RWPE1 (cell line): Measurements from ENCODE around the gene ASPSCR1.

Experiments
- CTCF ChIA-PET: fragments of 350-600 bp; sonication (Branson Sonifier 250); formaldehyde crosslinking; extraction: SDS; loops from one replicate; lab custom pipeline; 2021; lab: Yijun Ruan, JAX
- POLR2A ChIA-PET: fragments of 400-600 bp; formaldehyde crosslinking; extraction: SDS; loops from one replicate; lab custom pipeline; 2020; ENCODE audit warnings: antibody characterized with exemption; ENCODE audit not compliant: low non-redundant PET; lab: Yijun Ruan, JAX
- DNase-seq: peaks from one replicate; pipeline ENCODE4 v3.0.0; 2012; ENCODE audit warnings: low spot score
- H3K27ac ChIP-seq: fragments of 450-650 bp; 2 replicates; pipeline ENCODE4 v1.5.1; 2017
- TF ChIP-seq, protein P1 (sequence below): fragments of 450-650 bp; conservative IDR thresholded peaks from 2 replicates; pipeline ENCODE4 v1.5.1; 2017; ENCODE audit warnings: low read depth, mild to moderate bottlenecking

Gene ASPSCR1

DNA sequence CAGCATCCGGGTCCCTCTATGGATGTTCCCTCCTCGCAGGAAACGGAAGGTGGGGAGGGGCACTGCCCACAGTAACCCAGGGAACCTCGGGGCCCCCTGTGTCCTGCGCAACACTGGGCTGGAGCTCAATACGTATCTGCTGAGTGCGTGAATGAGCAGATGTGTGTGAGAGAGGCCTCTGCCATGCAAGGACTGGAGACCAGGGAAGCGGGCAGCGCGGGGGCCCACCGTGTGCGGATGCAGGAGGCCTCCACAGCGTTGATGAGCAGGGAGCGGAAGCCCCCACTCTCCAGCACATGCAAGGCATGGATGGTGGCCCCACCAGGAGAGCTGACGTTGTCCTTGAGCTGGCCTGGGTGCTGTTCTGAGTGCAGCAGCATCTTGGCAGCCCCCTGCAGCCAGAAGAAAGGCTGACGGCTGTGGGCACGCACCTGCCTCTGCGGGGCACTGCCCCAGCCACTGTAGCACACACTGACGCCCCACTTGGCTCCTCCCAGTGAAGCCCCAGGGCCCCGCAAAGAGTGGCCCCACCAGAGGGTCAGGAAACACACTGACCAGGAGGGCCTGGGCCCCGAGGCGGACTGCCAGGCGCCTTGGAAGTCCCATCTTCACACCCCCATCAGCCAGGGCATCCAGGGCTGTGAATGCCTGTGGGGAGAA is 43.2 kb upstream of the ASPSCR1 start:
- CTCF ChIA-PET: no interaction called here
- TF ChIP-seq, protein P1, sequence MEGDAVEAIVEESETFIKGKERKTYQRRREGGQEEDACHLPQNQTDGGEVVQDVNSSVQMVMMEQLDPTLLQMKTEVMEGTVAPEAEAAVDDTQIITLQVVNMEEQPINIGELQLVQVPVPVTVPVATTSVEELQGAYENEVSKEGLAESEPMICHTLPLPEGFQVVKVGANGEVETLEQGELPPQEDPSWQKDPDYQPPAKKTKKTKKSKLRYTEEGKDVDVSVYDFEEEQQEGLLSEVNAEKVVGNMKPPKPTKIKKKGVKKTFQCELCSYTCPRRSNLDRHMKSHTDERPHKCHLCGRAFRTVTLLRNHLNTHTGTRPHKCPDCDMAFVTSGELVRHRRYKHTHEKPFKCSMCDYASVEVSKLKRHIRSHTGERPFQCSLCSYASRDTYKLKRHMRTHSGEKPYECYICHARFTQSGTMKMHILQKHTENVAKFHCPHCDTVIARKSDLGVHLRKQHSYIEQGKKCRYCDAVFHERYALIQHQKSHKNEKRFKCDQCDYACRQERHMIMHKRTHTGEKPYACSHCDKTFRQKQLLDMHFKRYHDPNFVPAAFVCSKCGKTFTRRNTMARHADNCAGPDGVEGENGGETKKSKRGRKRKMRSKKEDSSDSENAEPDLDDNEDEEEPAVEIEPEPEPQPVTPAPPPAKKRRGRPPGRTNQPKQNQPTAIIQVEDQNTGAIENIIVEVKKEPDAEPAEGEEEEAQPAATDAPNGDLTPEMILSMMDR: no peak
- POLR2A ChIA-PET: no interaction called here
- peak overlapping the region; percentile 98 for H3K27ac ChIP-seq
- DNase-seq: no peak

DNA sequence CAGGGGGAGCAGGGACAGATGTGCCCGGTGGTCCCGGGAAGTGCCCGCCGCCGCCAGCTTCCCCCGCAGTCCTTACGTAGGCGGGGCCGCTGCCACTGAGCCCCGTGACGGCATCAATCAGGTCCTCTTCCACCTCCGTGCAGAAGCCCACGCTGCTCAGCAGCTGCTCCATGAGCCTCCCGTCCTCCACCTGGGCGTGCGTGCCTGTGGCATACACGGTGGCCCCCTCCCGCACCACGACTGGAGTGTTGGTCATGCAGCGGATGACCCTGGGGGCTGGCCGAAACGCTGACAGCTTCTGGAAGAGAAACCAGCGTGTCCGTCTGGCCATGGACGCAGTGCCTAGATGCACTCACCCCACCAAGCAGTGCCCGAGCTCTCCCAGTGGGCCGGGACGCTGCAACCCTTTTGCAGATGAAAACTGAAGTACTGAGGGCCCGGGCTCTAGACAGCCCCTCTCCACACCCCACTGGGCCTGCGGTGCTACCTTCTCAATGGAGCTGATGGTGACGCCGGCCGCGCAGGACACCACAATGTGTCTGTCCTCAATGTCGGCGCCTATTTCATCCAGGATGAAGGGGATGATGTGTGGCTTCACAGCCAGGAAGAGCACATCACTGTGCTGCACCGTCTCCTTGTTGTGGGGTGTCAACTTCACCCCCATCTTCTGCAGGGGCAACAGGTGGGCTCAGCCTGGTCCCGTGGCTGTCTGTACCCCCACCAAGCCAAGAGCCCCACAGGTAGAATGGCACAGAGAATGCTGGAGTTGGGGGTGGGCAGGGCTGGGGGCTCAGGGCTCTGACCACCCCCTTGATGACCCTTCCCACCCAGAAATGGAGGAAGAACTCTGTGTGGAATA is 42.4 kb upstream of the ASPSCR1 start:
- no peak for DNase-seq
- TF ChIP-seq, protein P1: no peak
- CTCF ChIA-PET: interaction anchor here (1.8 kb wide), 1 partner anchor 25 kb away, joined by 6 read pairs; no protein-coding TSS in a partner anchor
- H3K27ac ChIP-seq: peak overlapping the region; percentile 98
- POLR2A ChIA-PET: no interaction called here

- no peak for DNase-seq
- ChIA-PET CTCF (interaction anchor here (1.8 kb wide), 1 partner anchor 24 kb away, joined by 6 read pairs; no protein-coding TSS in a partner anchor), POLR2A (no interaction called here)
- H3K27ac ChIP-seq: peak overlapping the region; percentile 98
- TF ChIP-seq, protein P1: no peak
These were observed 41.7 kb upstream of the ASPSCR1 start for GRCh38 chr17:81935709-81936084.

GRCh38 chr17:81939218-81939617 is 38.2 kb upstream of the ASPSCR1 start:
- TF ChIP-seq, protein P1: no peak
- peak overlapping the region; percentile 15; the same call in 1 of the 2 replicates for H3K27ac ChIP-seq
- ChIA-PET POLR2A (no interaction called here), CTCF (interaction anchor here (1.4 kb wide), 1 partner anchor 20 kb away, joined by 4 read pairs; no protein-coding TSS in a partner anchor)
- DNase-seq: no peak

- ChIA-PET POLR2A (interaction anchor here (0.6 kb wide), 1 partner anchor 10 kb away, joined by 3 read pairs; no protein-coding TSS in a partner anchor), CTCF (interaction anchor here (0.6 kb wide), 1 partner anchor 98 kb away, joined by 4 read pairs; the partner anchor contains the start of gene DCXR)
- peak overlapping the region; percentile 15 for H3K27ac ChIP-seq
These were observed 37.5 kb upstream of the ASPSCR1 start for GRCh38 chr17:81939881-81940385.

More at GRCh38 chr17:81939881-81940385, 37.5 kb upstream of the ASPSCR1 start:
- TF ChIP-seq, protein P1: no peak
- no peak for DNase-seq
